H9 (cell line): Measurements from ENCODE around the gene SIL1. TPM values are rescaled to one million over a fixed set of nuclear protein-coding genes. Genes with fewer than 3 reads are reported as not detected.

ENCODE experiments used
- DNase-seq: peaks from one replicate; pipeline ENCODE4 v3.0.0-alpha.2; 2017
- H2AFZ ChIP-seq: one replicate; pipeline ENCODE4 v1.6.1; 2013; ENCODE audit warnings: mild to moderate bottlenecking, low read length, control low read depth, moderate library complexity
- H2AK5ac ChIP-seq: 2 replicates; pipeline ENCODE4 v1.6.1; 2013; ENCODE audit warnings: low read length, control low read depth, mixed read lengths; ENCODE audit not compliant: insufficient read length
- H2BK120ac ChIP-seq: one replicate; pipeline ENCODE4 v1.6.1; 2013; ENCODE audit warnings: low read depth, mild to moderate bottlenecking, low read length, control low read depth, inconsistent platforms; ENCODE audit not compliant: poor library complexity, severe bottlenecking
- H2BK12ac ChIP-seq: 2 replicates; pipeline ENCODE4 v1.6.1; 2013; ENCODE audit warnings: low read length, control low read depth, mixed read lengths, low read depth; ENCODE audit not compliant: insufficient read length
- H2BK15ac ChIP-seq: 2 replicates; pipeline ENCODE4 v1.6.1; 2013; ENCODE audit warnings: low read depth, low read length, control low read depth
- H2BK20ac ChIP-seq: one replicate; pipeline ENCODE4 v1.6.1; 2013; ENCODE audit warnings: low read depth, mild to moderate bottlenecking, low read length, control low read depth, inconsistent platforms; ENCODE audit not compliant: poor library complexity, severe bottlenecking
- H2BK5ac ChIP-seq: 2 replicates; pipeline ENCODE4 v1.6.1; 2013; ENCODE audit warnings: low read length, control low read depth, mixed read lengths; ENCODE audit not compliant: insufficient read length
- H3K14ac ChIP-seq: 2 replicates; pipeline ENCODE4 v1.6.1; 2013; ENCODE audit warnings: low read length, control low read depth; ENCODE audit not compliant: insufficient read depth
- H3K18ac ChIP-seq: 2 replicates; pipeline ENCODE4 v1.6.1; 2013; ENCODE audit warnings: low read depth, mild to moderate bottlenecking, mixed read lengths, low read length, control low read depth; ENCODE audit not compliant: insufficient read length
- H3K23ac ChIP-seq: 2 replicates; pipeline ENCODE4 v1.6.1; 2013; ENCODE audit warnings: low read length, control low read depth, mixed read lengths, low read depth; ENCODE audit not compliant: insufficient read length
- H3K23me2 ChIP-seq: 2 replicates; pipeline ENCODE4 v1.6.1; 2013; ENCODE audit warnings: low read depth, mild to moderate bottlenecking, mixed read lengths, low read length, control low read depth; ENCODE audit not compliant: insufficient read length, poor library complexity, severe bottlenecking
- H3K27ac ChIP-seq: 2 replicates; pipeline ENCODE4 v1.5.1; 2013; ENCODE audit warnings: low read length, control low read depth, mixed read lengths, low read depth; ENCODE audit not compliant: insufficient read length
- H3K27me3 ChIP-seq: 2 replicates; pipeline ENCODE4 v1.6.1; 2013; ENCODE audit warnings: low read length, control low read depth, inconsistent platforms; ENCODE audit not compliant: insufficient read depth
- H3K4ac ChIP-seq: 2 replicates; pipeline ENCODE4 v1.6.1; 2013; ENCODE audit warnings: low read depth, mild to moderate bottlenecking, control low read depth, inconsistent platforms, low read length, moderate library complexity
- H3K4me1 ChIP-seq: 2 replicates; pipeline ENCODE4 v1.6.1; 2013; ENCODE audit warnings: low read length, control low read depth, inconsistent platforms; ENCODE audit not compliant: insufficient read depth
- H3K4me2 ChIP-seq: 2 replicates; pipeline ENCODE4 v1.6.1; 2013; ENCODE audit warnings: low read length, control low read depth, mixed read lengths; ENCODE audit not compliant: insufficient read length, insufficient read depth
- H3K56ac ChIP-seq: 2 replicates; pipeline ENCODE4 v1.6.1; 2013; ENCODE audit warnings: low read depth, mild to moderate bottlenecking, mixed read lengths, low read length, control low read depth; ENCODE audit not compliant: insufficient read length
- H3K79me1 ChIP-seq: 2 replicates; pipeline ENCODE4 v1.6.1; 2013; ENCODE audit warnings: low read depth, mild to moderate bottlenecking, moderate library complexity, low read length, control low read depth, inconsistent platforms; ENCODE audit not compliant: insufficient read depth, poor library complexity, severe bottlenecking
- H3K79me2 ChIP-seq: 2 replicates; pipeline ENCODE4 v1.6.1; 2013; ENCODE audit warnings: low read length, control low read depth, inconsistent platforms; ENCODE audit not compliant: insufficient read depth
- H3K9ac ChIP-seq: 2 replicates; pipeline ENCODE4 v1.6.1; 2013; ENCODE audit warnings: low read length, control low read depth, mixed read lengths; ENCODE audit not compliant: insufficient read length; ENCODE audit errors: extremely low read depth
- H3K9me3 ChIP-seq: one replicate; pipeline ENCODE4 v1.6.1; 2013; ENCODE audit warnings: low read depth, low read length, inconsistent platforms; ENCODE audit not compliant: control insufficient read depth
- H3T11ph ChIP-seq: one replicate; pipeline ENCODE4 v1.6.1; 2013; ENCODE audit warnings: mild to moderate bottlenecking, low read length, control low read depth, inconsistent platforms
- H4K20me1 ChIP-seq: one replicate; pipeline ENCODE4 v1.6.1; 2013; ENCODE audit not compliant: control insufficient read depth, insufficient read length, insufficient read depth
- H4K5ac ChIP-seq: 2 replicates; pipeline ENCODE4 v1.6.1; 2013; ENCODE audit warnings: low read depth, mild to moderate bottlenecking, mixed read lengths, low read length, control low read depth; ENCODE audit not compliant: insufficient read length
- H4K8ac ChIP-seq: replicated peaks from 2 replicates; pipeline ENCODE4 v1.6.1; 2013; ENCODE audit warnings: low read length, control low read depth, mixed read lengths, low read depth; ENCODE audit not compliant: insufficient read length
- H4K91ac ChIP-seq: 2 replicates; pipeline ENCODE4 v1.6.1; 2013; ENCODE audit warnings: low read depth, mild to moderate bottlenecking, moderate library complexity, mixed read lengths, low read length, control low read depth; ENCODE audit not compliant: insufficient read length
- H3K27ac Mint-ChIP-seq, 3 experiments: 2 replicates in 2 of 3; 3 replicates in 1 of 3; pipeline ENCODE4 v1.8.0; 2020 to 2021; ENCODE audit warnings: mixed read lengths in 3 of 3, mild to moderate bottlenecking in 1 of 3, moderate library complexity in 1 of 3
- H3K27me3 Mint-ChIP-seq: 2 replicates; pipeline ENCODE4 v1.8.0; 2021; ENCODE audit warnings: low read depth, mild to moderate bottlenecking, moderate library complexity, mixed read lengths
- H3K36me3 Mint-ChIP-seq, 3 experiments: 2 replicates in 2 of 3; 3 replicates in 1 of 3; pipeline ENCODE4 v1.8.0; 2020 to 2021; ENCODE audit warnings: low read depth in 3 of 3, mixed read lengths in 3 of 3; ENCODE audit not compliant: insufficient read depth in 1 of 3
- H3K4me1 Mint-ChIP-seq, 2 experiments: 2 replicates each; pipeline ENCODE4 v1.8.0; 2020; ENCODE audit warnings: mixed read lengths in 2 of 2
- H3K4me3 Mint-ChIP-seq, 2 experiments: 2 replicates in 1 of 2; 3 replicates in 1 of 2; pipeline ENCODE4 v1.8.0; 2020 to 2021; ENCODE audit warnings: mild to moderate bottlenecking in 2 of 2, mixed read lengths in 2 of 2, moderate library complexity in 1 of 2
- H3K9me3 Mint-ChIP-seq, 2 experiments: 2 replicates in 1 of 2; 3 replicates in 1 of 2; pipeline ENCODE4 v1.8.0; 2020; ENCODE audit warnings: mild to moderate bottlenecking in 2 of 2, mixed read lengths in 2 of 2, moderate library complexity in 1 of 2
- CTCF ChIP-seq: fragments of 200-600 bp; sonication (generic); conservative IDR thresholded peaks from 3 replicates; pipeline ENCODE4 v1.8.0; 2021; ENCODE audit warnings: antibody characterized with exemption, mild to moderate bottlenecking
- WGBS: extraction: QIAGEN DNeasy Blood & Tissue Kit; methylation state at CpG from one replicate; pipeline ENCODE4 v1.1.7; 2013; ENCODE audit warnings: missing lambda C conversion rate, low lambda C conversion rate, mixed read lengths; ENCODE audit not compliant: insufficient read length; ENCODE audit errors: extremely low coverage; 5-methylcytosine and 5-hydroxymethylcytosine counted together
- total RNA-seq: library from RNA; stranded (reverse); gene quantifications from 2 replicates; pipeline ENCODE4 v1.2.1, GENCODE V29; 2021

SIL1 gene
- total RNA-seq, 1 experiment from 2014 or later, result 10.6 TPM

GRCh38 chr5:138898299-138898698 lies 299.9 kb downstream of the SIL1 start:
- H3K27ac Mint-ChIP-seq, result no peak overlapping the region
- Histone ChIP-seq H3K56ac (no peak overlapping the region), H3K79me1 (peaks cover 4% of the 10 kb centered on the region)

More at GRCh38 chr5:138898299-138898698, 299.9 kb downstream of the SIL1 start:
- Histone ChIP-seq H3K9ac (no peak overlapping the region), H3K14ac (no peak overlapping the region), H4K5ac (no peak overlapping the region), H3K9me3 (no peaks in the 10 kb centered on the region), H2BK15ac (no peak overlapping the region), H3K23ac (no peak overlapping the region), H3K27me3 (no peaks in the 10 kb centered on the region), H2BK12ac (no peak overlapping the region), H3K4me1 (no peaks in the 10 kb centered on the region), H4K8ac (no peak overlapping the region), H4K20me1 (no peaks in the 10 kb centered on the region), H3K27ac (no peak overlapping the region), H3K4ac (no peak overlapping the region), H3K79me2 (no peaks in the 10 kb centered on the region), H4K91ac (no peak overlapping the region), H3K4me2 (no peak overlapping the region), H2AFZ (no peak overlapping the region), H2BK20ac (no peak overlapping the region), H3K18ac (no peak overlapping the region), H2BK120ac (no peak overlapping the region), H2AK5ac (no peak overlapping the region), H3K23me2 (no peaks in the 10 kb centered on the region), H2BK5ac (no peak overlapping the region), H3T11ph (no peak overlapping the region)
- no peaks in the 10 kb centered on the region for H3K9me3 Mint-ChIP-seq
- WGBS, result no CpG with 5 or more reads among the region's 1 CpG
- H3K4me3 Mint-ChIP-seq, result no peak overlapping the region
- H3K27me3 Mint-ChIP-seq, result no peaks in the 10 kb centered on the region
- H3K4me1 Mint-ChIP-seq, result peaks cover 7 to 8% of the 10 kb centered on the region in 2 experiments
- TF ChIP-seq CTCF, result no peak
- H3K36me3 Mint-ChIP-seq, result peaks cover 13 to 55% (median 44%) of the 10 kb centered on the region in 3 experiments; a peak in 6 of 7 replicates
- DNase-seq, result no peak

Other genes with a start within 250 kb of the SIL1 start
- gene MATR3, start 95.4 kb upstream of the SIL1 start, total RNA-seq, result 267 and 278 TPM in 2 replicates
- gene PAIP2, start 143.5 kb upstream of the SIL1 start, total RNA-seq, result 121 and 129 TPM in 2 replicates
- gene SLC23A1, start 184.9 kb upstream of the SIL1 start, total RNA-seq, result not detected in 2 replicates
- 0.31 and 0.48 TPM in 2 replicates for gene MZB1, start 191.5 kb upstream of the SIL1 start, total RNA-seq
- gene PROB1, start 196.7 kb upstream of the SIL1 start, total RNA-seq, result 3.3 and 3.4 TPM in 2 replicates
- gene SPATA24, start 205.7 kb upstream of the SIL1 start, total RNA-seq, result 12.9 and 13.0 TPM in 2 replicates
- 25.4 and 26.5 TPM in 2 replicates for gene DNAJC18, start 241.2 kb upstream of the SIL1 start, total RNA-seq